Colon (tissue), 2 donors: Measurements from ENCODE around the gene CACNA2D4.

ENCODE experiments used
- FAIRE-seq: peaks from 2 replicates; lab custom pipeline; 2012; peaks lifted over from hg19 to GRCh38; lab: Jason Lieb, UNC
- donor health status: control.
- donor health status: control.

Gene CACNA2D4

DNA sequence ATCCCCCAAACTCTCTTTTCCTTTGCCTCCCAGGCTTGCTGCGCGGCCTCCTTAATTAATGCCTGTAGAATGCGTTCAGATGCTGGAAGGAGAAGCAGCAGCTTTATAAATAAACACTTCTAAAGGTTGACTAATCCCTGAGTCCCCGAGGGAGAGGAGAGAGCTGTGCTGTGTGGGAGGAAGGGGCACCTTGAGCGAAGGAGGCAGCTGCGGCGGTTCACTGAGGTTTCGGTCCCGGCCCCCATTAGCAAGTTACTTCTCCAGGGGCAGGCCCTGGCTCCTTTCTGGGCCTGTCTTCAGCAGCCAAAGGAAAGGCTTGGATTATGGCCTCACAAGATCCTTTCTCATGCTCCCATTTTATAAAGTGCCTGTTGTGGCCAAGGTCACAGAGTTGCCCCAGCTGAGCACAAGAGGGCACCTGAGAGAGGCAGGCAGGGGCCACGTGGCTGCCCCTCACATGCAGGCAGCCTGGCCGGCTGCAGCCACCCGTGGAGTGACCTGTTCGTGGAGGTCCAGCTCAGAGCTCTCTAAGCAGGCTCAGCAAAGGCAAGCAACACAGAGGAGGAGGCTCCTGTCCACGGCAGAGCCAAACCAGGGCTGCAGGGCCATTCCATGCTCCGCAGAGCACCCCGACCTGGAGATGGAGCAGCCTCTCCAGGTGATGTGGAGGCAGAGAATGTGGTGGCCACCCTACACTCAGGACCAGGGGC is 15.0 kb upstream of the CACNA2D4 start:
- FAIRE-seq, result no peak

DNA sequence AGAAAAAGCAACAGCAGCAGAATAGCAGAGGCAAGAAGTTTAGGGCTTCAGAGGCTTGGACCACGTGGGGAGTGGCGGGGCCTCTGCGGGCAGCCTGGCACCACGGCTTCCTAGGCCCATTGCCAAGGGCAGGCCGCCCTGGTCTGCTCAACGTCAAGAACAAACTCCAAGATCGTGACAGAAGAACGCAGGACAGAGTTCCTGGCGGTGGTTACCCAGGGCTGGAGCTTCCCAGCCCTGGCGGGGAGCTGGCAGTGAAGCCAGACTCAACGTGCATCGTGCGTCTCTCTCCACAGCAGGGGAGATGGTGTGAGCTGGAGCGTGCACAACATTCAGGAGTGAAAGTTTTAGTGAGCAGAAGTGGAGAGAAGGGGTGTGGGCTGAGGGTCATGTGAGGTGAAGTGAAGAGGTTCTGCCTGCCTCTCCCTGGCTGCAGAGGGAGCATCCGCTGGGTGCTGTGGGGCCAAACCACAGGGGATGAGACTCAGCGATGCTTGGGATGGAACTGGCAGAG is 13.9 kb upstream of the CACNA2D4 start:
- no peak for FAIRE-seq

DNA sequence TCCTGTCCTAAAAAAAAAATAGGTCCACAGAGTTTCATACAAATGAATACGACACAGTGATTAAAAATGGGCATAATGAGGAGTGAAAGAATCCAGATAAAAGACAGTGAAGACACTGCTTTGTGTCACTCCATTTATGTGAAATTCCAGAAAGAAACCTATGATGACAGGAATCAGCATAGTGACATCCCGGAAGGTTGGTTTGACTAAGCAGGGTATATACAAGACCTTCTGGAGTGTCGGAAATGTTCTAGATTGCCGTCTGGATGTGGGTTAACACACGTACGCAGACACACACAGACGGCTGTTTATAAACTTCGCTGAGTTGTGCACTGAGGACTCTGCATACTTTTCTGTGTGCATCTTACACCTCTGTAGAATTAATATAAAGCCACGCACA is 13.2 kb upstream of the CACNA2D4 start:
- FAIRE-seq, result no peak

DNA sequence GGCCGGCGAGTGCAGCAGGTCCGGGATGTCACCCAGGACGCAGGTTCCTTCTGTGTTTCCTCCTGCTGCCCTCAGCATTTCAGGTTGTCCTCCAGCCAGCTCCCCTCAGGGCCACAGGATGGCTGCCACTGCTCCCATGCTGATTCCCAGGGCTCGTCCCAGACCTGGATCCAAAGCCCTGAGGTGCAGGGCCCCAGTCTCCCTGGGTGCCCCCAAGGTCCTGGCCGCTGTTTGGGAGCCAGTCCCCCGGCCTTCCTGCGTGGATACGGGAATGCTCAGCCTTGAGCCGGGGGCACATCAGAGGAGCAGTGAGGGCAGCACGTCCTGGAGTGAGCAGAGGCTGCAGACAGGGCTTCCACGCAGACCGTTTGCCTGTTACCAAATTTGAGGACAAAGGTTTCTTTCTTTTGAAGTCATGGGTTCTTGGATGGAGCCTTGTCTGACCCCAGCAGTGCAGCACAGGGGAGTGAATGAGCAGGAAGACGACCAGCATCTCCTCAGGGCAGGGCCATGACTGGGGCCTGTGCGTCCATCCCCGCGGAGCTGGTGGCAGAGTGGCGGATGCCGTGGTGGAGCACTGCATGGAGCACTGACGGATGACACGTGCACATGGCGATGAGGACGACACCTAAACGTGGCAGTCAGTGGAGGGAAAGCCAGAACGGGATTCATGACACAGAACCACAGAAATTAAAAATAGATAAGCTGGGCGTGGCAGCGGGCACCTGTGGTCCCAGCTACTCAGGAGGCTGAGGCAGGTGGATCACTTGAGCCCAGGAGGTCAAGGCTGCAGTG is 12.5 kb upstream of the CACNA2D4 start:
- FAIRE-seq, result no peak

DNA sequence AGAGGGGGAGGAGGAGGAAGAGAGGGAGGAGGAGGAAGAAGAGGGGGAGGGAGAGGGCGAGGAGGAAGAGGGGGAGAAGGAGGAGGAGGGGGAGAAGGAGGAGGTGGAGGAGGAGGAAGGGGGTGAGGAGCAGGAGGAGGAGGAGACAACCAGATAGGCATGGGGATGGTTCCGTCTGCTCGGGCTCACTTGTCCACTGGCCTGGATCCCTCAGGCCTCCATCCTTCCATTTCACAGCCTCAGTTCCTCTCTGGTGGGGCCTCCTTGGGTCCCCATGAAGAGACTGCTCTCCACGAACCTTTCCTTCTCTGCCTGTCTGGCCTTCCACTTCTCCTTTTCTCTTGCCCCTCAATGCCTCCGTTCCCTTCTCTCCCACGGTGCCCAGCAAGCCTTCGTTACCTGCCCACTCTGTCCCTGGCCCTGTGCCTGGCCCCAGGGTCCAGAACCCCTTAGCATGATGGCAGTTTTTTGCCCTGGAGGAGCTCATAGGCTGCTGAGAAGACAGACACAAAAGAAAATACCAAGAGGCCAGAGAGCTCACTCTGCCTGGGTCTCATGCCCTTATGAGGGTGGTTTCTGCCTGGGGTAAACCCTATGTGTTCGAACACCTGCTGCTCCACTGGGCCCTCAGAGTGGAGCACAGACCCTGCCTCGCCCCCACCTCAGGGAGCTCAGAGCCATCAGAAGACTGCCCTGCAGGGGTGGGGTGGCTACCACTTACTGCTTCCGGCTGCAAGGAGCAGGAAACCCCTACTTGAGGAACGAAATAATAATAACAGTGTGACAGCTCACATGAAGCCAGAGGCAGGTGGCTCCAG is 11.7 kb upstream of the CACNA2D4 start:
- no peak for FAIRE-seq

DNA sequence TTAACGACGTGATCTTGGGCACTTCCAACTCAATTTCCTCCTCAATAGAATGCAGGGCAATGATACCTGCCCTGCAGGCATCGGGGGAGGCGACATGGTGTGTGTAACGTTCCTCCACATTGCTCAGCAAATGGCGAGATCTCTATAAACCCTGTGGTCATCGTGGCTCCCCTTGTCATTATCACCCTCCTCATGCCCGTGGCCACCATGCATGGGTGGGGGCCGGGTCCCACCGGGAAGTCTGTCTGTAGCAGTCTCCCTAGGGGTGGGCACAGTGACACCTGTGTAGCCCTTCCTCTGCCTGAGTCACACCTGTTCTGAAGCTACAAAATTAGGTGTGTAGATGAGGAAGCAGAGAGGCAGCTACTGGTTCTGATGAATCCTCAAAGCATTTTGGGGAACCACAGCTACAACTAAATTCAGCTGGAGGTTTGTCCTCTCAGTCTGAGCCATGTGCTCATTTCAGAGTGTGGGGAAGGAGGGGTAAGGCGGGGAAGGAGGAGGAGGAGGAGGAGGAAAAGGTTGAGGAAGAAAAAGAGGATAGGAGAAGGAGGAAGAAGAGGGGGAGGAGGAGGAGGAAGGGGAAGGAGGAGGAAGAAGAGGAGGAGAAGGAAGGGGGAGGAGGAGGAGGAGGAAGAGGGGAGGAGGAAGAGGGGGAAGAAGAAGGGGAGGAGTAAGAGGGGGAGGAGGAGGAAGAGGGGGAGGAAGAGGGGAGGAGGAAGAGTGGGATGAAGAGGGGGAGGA is 11.0 kb upstream of the CACNA2D4 start:
- no peak for FAIRE-seq

DNA sequence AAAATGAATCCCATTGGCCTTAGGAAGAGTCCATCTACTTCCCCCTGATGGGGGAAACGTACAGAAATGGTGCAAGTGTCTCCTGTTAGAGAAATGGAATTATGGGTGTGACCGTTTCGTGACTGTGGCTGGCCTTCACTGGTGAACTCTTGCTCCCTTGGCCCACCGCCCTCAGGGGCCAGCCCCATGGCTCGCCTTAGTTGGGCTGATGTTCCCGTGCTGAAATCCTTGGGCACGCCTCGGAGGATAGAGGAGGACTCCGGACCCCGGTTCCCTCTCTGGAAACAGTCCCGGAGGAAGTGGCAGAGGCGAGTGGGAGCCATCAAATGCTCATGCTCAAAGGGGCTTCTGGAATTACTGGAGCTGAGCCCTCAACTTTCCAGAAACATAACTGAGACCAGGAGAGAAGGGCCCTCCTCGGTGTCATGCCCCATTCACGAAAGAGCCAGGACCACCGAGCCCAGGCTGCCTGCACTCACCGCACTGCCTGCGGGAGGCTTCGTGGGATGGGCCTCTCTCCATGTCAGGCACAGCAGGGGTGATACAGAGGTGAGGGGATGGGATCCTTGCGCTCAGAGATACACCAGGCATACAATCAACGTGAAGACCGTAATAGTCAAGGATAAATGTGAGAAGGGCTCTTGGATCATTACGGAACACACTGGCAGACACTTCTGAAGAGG is 10.1 kb upstream of the CACNA2D4 start:
- no peak for FAIRE-seq

DNA sequence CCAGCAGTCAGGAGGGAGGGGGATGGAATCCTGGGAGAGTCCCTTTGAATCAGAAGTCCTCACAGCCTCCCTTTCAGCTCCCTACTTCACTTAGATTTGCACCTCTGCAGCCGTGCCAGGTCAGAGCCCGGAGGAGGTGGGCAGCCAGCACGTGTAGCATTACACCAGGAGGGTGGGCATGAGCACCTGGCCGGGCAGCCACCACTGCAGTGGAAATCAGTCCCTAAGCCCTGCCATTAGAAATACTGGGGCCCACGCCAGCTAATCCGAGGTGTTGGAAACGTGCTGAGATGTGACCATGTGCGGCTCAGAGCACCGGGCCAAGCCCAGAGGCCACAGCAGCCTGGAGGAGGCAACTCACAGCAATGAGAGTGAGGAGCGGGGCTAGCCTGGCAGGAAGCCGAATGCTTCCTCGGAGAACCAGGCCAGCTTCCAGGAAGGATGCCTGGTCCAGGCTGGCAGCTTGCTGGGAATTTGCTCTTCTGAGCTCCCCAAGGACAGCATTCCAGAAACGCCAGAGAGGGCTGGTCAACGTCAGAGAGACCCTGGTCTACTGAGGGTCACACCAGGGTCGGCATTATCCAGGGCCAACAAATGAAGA is 9.4 kb upstream of the CACNA2D4 start:
- no peak for FAIRE-seq

DNA sequence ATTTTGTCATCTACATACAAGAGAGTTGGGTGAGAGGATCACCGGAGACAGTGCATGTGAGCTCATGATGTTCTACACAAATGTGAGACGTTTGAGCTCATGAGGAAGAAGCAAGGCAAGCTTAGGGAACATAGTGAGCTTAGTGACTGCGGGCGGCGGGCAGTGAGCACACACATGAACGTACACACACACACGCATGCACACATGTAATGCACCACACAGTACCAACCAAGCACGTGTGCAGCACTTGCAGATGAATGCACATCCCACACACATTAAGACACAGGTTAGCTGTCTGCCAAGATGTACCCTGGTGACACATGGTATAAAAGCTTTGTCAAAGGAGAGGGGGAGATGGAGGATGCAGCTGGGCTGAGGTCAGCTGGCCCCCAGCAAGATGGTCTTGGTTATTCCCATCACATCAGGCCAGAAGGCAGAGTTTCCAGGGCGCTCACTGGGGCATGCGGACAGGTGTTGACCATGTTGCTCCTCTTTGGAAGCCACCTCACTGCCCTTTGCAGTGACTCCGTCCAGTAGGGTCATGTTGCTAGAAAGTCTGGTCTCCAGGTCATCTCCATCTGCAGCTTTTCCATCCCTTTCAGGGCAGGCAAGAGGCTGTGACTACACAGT is 8.7 kb upstream of the CACNA2D4 start:
- no peak for FAIRE-seq

DNA sequence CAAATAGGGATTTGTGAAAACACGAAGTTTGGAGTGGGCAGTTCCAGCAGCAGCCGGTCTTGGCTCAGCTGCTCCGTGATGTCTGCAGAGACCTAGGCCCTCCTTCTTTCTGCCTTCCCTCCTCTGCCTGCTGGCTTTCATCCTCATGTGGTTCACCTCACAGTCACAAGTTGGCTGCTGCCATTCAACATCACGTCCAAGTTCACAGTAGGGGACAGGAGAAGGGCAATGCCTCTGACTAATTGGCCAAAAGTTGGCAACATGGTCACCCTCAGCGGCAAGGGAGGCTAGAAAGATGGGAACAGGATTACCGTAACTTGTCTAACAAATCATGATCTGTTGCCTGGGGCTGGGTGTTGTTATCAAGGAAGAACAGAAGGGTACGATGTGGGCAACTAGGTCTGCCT is 7.8 kb upstream of the CACNA2D4 start:
- FAIRE-seq, result no peak

DNA sequence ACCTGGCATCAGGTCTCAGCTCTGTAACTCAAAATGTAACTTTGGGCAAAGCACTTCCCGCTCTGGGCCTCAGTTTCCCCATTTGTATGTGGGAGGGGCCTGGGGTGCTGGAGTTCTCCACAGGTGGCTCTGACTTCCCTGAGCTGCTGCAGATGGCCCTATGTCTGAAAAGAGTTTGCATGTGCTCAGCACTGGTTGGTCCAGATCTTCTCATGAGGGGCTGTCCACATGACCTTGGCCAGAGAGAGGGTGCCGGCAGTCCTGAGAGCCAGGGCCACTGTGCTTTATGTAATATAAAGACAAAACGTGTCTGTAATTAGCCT is 7.2 kb upstream of the CACNA2D4 start:
- FAIRE-seq, result no peak

DNA sequence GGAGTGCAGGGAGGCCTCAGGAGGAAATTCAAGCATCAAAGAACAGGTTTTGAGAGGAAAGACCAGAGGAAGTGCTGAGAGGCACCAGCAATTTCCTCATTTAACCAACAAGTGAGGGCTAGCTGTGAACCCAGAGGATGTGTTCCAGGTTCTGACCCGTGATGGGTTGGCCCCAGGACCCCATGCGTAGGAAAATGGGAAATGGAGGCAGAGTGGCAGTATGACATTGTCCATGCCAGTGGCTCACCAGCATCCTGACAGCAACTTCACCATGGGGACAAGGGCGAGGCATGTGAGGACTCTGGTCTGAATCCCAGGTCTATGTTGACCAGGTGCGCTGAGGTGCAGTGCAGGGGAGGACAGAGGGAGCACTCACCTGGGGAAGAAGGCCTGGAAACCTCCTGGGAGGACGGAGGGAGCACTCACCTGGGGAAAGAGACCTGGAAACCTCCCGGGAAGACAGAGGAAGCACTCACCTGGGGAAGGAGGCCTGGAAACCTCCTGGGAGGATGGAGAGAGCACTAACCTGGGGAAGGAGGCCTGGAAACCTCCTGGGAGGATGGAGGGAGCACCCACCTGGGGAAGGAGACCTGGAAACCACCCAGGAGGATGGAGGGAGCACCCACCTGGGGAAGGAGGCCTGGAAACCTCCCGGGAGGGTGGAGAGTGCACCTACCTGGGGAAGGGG is 6.7 kb upstream of the CACNA2D4 start:
- FAIRE-seq, result no peak

DNA sequence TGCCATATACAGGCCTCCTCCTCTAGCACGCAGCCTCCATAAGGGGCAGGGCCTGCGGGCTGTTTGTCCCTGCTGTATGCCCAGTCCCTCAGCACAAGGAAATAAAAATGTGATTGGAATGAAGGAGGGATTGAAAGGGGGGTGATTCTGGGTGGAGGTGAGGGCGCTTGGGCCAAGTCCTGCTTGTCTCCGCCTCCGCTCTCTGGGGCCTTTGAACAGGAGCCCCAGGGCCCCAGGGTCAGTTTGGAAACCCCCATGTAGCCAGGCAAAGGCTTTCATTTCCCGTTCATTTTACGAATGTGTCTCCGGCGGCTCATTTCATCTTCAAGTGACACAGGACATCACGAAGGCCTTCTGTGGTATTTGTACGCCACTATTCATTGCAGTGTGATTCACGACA is 4.5 kb upstream of the CACNA2D4 start:
- FAIRE-seq, result no peak

DNA sequence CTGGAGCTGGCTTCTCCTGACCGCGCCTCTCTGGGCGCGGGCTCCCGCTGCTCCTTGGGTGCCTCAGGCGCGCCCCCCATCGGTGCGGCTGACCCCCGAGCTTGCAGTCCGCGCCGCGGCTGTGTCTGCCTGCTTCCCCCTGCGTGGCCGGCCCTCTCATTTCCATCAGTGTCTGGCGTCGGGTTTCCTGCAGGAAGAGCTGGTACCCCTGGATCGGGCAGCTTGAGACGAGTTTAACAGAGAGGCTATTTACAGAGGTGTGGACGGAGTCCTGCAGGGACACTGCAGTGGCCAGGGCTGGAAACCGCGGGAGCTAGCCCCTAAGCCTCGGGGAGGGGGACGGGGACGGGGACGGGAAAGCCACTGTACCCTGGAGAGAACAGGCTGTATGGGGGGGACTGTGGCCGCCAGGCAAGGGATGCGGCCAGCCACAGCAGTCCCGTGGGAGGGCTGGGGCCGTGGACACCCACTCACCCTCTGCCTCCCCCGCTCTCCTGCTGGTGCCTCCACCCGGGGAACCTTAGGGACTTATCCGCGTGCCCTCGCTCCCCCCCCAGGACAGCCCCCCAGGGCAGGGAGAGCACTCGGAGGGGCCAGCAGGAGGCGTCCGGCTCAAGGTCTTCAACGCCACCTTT is 3.7 kb upstream of the CACNA2D4 start:
- FAIRE-seq, result no peak

DNA sequence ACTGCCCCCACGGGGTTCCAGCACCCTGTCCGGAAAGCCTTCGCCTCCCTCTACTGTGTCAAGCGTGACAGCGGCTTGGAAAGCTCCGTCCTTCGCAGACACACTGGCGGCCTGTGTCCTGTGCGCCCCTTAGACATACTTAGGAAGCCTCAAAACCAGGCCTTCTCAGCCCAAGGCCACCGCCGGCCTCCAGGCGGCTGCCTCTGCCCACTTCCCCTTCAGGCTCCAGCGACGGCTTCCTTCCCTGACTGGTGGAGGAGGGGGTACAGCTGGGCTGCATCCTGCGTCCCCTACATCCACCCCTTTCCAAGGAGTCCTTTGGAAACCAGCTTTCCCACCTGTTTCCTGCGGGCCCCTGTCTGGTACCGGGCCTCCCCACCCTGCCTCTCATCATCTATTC is 2.5 kb upstream of the CACNA2D4 start:
- FAIRE-seq, result no peak

DNA sequence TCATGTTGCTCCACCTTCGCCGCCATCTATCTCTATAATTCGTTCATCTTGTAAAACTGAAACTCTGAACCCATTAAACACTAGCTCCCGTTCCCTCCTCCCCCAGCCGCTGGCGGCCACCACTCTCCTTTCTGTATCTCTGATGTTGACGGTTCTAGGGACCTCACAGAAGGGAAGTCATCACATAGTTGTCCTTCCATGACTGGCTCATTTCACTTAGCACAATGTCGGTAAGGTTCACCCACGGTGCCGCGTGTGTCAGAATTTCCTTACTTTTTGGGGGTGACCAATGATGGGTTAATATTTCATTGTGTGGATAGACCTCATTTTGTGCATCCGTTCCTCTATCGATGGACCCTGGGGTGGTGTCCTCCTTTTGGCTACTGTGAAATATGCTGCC is 2.0 kb upstream of the CACNA2D4 start:
- no peak for FAIRE-seq

DNA sequence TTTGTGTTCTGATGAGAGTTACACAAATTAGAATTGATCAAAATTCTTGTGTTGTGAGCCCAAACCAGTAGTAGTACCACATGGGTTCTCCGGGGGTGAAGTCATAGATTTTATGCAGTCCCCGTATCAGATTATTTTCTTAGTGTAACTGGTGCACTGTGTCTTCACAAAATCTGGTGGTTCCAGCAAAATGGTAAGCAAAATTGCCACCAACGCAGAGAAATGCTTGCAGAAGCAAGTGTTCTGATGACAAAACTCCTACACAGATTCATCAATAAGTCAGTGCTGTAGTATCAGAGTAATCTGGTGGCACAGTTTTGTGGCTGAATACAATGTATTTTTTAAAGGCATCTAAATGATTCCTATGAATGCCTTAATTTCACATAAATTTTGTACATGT is 1.3 kb upstream of the CACNA2D4 start:
- FAIRE-seq, result no peak

DNA sequence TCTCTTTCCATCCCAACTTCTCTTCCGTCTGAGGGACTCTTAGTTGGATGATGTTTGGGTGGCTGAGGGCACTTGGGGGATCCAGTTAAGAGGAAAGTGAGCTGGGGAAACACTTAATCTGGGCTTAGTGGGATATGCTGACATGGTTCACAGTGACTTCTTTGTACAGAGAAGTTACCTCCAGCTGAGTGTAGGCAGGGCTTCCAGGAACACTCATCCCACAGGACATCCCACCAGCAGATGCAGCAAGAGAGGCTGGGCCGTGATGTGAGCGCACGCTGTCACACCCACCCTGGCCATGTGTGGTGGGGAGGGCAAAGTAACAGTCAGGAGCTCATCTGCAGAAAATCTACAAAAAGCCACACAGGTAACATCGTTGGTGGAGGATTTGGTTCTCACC is 832 bp upstream of the CACNA2D4 start:
- FAIRE-seq, result no peak

DNA sequence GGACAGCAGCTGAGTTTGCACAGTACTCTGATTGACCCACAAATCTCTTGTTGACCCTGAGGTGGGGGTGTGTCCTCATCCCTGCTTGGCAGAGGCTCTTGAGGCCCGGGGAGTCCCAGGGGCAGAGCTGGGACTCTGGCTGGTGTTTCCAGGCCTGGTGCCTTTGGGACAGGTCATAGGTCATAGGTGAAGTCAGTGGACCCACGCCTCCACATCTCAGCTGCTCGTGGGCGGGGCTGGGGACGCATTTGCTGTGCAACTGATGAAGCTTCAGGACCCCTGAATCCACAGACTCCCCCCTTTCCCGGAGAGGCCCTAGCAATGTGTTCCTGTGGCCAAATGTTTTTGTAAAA is 408 bp upstream of the CACNA2D4 start:
- FAIRE-seq, result no peak
